Neutrophil (primary cell): Measurements from ENCODE around the gene EPB41L4B.

ENCODE experiments used
- H3K27ac ChIP-seq: fragments of 200-600 bp; sonication (generic); 2 replicates; pipeline ENCODE4 v1.5.1; 2016; ENCODE audit warnings: mild to moderate bottlenecking, moderate library complexity
- H3K27me3 ChIP-seq: fragments of 200-600 bp; sonication (generic); 2 replicates; pipeline ENCODE4 v1.6.0; 2016; ENCODE audit warnings: mild to moderate bottlenecking
- H3K36me3 ChIP-seq: fragments of 200-600 bp; sonication (generic); 2 replicates; pipeline ENCODE4 v1.5.1; 2017
- H3K4me1 ChIP-seq, 2 experiments: fragments of 200-600 bp in 1 of 2; sonication (generic) in 1 of 2; 1 replicate in 1 of 2; 2 replicates in 1 of 2; pipeline versions ENCODE4 v1.5.1 to v1.6.1; 2013 to 2016; ENCODE audit warnings: low read depth in 1 of 2, low read length in 1 of 2, mild to moderate bottlenecking in 1 of 2, moderate library complexity in 1 of 2; ENCODE audit not compliant: control insufficient read depth in 1 of 2, insufficient read depth in 1 of 2
- H3K4me3 ChIP-seq, 2 experiments: fragments of 200-600 bp in 1 of 2; sonication (generic) in 1 of 2; 1 replicate in 1 of 2; 2 replicates in 1 of 2; pipeline ENCODE4 v1.5.1; 2013 to 2016; ENCODE audit warnings: low read depth in 1 of 2, low read length in 1 of 2, mild to moderate bottlenecking in 1 of 2, moderate library complexity in 1 of 2
- H3K9me3 ChIP-seq: fragments of 200-600 bp; sonication (generic); 2 replicates; pipeline ENCODE4 v1.5.1; 2016
- TF ChIP-seq, protein P1 (sequence below): fragments of 200-600 bp; sonication (generic); IDR thresholded peaks from 2 replicates; pipeline ENCODE4 v1.5.1; 2016; ENCODE audit warnings: antibody characterized with exemption

The EPB41L4B gene

GRCh38 chr9:109164042-109164441 is 156.8 kb downstream of the EPB41L4B start:
- no peak overlapping the region for H3K27ac ChIP-seq
- H3K4me1 ChIP-seq = no peaks in the 10 kb centered on the region
- no peak overlapping the region for H3K4me3 ChIP-seq
- TF ChIP-seq, protein P1, sequence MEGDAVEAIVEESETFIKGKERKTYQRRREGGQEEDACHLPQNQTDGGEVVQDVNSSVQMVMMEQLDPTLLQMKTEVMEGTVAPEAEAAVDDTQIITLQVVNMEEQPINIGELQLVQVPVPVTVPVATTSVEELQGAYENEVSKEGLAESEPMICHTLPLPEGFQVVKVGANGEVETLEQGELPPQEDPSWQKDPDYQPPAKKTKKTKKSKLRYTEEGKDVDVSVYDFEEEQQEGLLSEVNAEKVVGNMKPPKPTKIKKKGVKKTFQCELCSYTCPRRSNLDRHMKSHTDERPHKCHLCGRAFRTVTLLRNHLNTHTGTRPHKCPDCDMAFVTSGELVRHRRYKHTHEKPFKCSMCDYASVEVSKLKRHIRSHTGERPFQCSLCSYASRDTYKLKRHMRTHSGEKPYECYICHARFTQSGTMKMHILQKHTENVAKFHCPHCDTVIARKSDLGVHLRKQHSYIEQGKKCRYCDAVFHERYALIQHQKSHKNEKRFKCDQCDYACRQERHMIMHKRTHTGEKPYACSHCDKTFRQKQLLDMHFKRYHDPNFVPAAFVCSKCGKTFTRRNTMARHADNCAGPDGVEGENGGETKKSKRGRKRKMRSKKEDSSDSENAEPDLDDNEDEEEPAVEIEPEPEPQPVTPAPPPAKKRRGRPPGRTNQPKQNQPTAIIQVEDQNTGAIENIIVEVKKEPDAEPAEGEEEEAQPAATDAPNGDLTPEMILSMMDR = no peak
- H3K9me3 ChIP-seq = no peaks in the 10 kb centered on the region
- peaks cover 81% of the 10 kb centered on the region for H3K27me3 ChIP-seq
- no peaks in the 10 kb centered on the region for H3K36me3 ChIP-seq

DNA sequence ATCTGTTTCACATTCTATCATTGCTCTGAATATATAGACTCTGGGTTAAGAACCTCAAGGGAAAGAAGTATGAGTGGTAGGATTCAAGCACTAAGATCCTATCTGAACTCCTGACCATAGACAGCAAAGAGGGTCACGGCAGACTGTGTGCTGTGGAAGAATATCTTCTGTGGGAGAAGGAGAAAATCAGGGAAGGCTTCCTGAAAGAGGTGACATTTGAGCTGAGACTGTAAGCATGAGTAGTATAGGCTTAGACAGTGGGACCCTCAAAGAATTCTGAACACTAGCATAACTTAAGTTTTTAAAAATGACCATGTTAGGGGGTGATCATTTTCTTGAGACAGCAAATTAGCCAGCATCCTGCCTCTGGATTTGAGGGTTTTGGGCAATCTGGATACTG is 157.7 kb downstream of the EPB41L4B start:
- H3K27me3 ChIP-seq = peaks cover 80% of the 10 kb centered on the region

DNA sequence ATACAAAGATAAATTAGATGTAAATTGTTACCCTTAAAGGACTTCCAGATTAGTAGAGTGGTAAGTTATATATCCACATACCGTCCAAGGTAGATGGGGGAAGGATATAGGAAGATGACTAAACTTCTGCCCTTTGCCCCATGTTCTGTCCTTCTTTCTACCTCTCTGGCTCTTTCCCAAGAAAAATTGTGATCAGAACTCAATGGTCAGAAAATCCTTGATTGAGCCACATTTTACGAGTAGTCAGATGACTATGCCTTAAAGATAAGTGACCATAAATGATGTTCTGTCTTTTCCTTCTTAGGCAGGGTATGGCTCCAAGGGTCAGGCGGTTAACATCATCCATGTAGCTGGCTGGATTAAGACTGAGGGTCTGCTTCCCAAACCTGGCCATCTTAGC is 158.2 kb downstream of the EPB41L4B start:
- H3K4me1 ChIP-seq = no peaks in the 10 kb centered on the region
- no peak overlapping the region for H3K27ac ChIP-seq
- no peak overlapping the region for H3K4me3 ChIP-seq
- H3K27me3 ChIP-seq = peaks cover 75% of the 10 kb centered on the region
- TF ChIP-seq, protein P1 = no peak
- H3K9me3 ChIP-seq = no peaks in the 10 kb centered on the region
- H3K36me3 ChIP-seq = no peaks in the 10 kb centered on the region

More for the DNA sequence above, 157.7 kb downstream of the EPB41L4B start:
- Histone ChIP-seq H3K4me1 (no peaks in the 10 kb centered on the region), H3K27ac (no peak overlapping the region), H3K4me3 (no peak overlapping the region), H3K36me3 (no peaks in the 10 kb centered on the region), H3K9me3 (no peaks in the 10 kb centered on the region)
- TF ChIP-seq, protein P1 = no peak

DNA sequence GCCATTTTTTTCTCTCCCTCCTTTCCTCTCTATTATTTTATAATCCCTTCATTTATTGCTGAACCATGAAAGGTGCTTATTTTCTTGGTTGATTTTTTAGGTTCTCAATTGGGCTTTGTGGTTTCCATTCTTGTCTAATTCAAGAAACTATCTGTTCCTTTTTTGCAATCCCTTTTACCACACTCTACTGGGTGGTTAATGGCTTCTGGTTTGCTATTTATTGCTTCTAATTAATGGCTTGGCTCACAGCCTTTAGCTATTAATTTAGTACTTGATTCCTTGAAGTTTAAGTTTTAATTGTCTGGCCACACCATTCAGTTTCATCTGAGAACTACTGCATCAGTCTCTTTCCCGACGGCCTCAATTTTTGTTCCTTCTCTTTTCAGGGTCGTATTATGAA is 159.4 kb downstream of the EPB41L4B start:
- Histone ChIP-seq H3K27ac (no peak overlapping the region), H3K27me3 (peaks cover 63% of the 10 kb centered on the region), H3K36me3 (no peaks in the 10 kb centered on the region), H3K4me3 (no peak overlapping the region), H3K9me3 (no peaks in the 10 kb centered on the region), H3K4me1 (no peaks in the 10 kb centered on the region)
- TF ChIP-seq, protein P1 = no peak

DNA sequence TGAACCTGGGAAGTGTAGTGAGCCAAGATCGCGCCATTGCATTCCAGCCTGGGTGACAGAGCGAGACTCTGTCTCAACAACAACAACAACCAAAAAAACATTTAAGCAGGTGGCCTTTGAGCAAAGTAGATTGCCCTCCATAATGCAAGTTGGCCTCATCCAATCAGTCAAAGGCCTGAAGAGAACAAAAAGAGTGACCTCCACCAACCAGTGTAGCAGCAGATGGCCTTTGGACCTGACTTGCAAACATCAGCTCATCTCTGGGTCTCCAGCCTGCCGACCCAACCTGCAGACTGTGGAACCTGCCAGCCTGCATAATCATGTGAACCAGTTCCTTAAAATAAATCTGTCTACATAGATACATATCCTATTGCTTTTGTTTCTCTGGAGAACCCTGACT is 161.3 kb downstream of the EPB41L4B start:
- Histone ChIP-seq H3K27me3 (peaks cover 44% of the 10 kb centered on the region), H3K27ac (no peak overlapping the region), H3K9me3 (no peaks in the 10 kb centered on the region), H3K4me1 (no peaks in the 10 kb centered on the region), H3K4me3 (no peak overlapping the region), H3K36me3 (no peaks in the 10 kb centered on the region)
- TF ChIP-seq, protein P1 = no peak

DNA sequence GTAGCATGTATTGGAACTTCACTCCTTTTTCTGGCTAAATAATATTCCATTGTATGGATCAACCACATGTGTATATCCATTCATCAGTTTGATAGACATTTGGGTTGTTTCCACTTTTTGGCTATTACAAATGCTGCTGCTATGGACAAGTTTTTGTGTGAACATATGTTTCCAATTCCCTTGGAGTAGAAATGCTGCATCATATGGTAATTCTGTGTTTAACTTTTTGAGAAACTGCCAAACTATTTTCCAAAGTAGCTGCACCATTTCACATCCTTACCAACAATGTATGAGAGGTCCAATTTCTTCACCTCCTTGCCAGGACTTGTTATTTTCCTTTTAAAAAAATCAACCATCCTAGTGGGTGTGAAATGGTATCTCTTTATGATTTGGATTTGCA is 162.2 kb downstream of the EPB41L4B start:
- Histone ChIP-seq H3K36me3 (no peaks in the 10 kb centered on the region), H3K4me3 (no peak overlapping the region), H3K4me1 (no peaks in the 10 kb centered on the region), H3K9me3 (no peaks in the 10 kb centered on the region), H3K27ac (no peak overlapping the region), H3K27me3 (peaks cover 34% of the 10 kb centered on the region)
- TF ChIP-seq, protein P1 = no peak
